Heart right ventricle (tissue), 16 donors: Measurements from ENCODE around the gene PRMT3. TPM values are rescaled to one million over a fixed set of nuclear protein-coding genes. Genes with fewer than 3 reads are reported as not detected.
"Not testable (repeated sequence)": the region's sequence is repeated elsewhere in the genome, so short reads cannot be mapped to it uniquely, and the experiment has no call there.

Experiments
- ATAC-seq, 8 donors: fragments of 200-7000 bp; cut with Tn5 transposase; one replicate each; pipeline ENCODE4 v1.9.1; 2020; ENCODE audit warnings: mild to moderate bottlenecking in 8 of 8, moderate library complexity in 8 of 8, moderate number of reproducible peaks in 1 of 8
- DNase-seq, 2 donors: peaks; one replicate each; pipeline ENCODE4 v3.0.0-alpha.2; 2020
- H3K27ac ChIP-seq, 10 donors: fragments of 200-600 bp; sonication (generic) in 2 of 10; one replicate each; pipeline versions ENCODE4 v1.5.0 to v1.8.0; 2020 to 2022; ENCODE audit warnings: mild to moderate bottlenecking in 3 of 10
- H3K27me3 ChIP-seq, 7 donors: fragments of 200-600 bp; one replicate each; pipeline ENCODE4 v1.8.0; 2021 to 2022; ENCODE audit warnings: mild to moderate bottlenecking in 2 of 7
- H3K36me3 ChIP-seq, 9 donors: fragments of 200-600 bp; sonication (generic) in 1 of 9; one replicate each; pipeline versions ENCODE4 v1.5.0 to v1.8.0; 2020 to 2022; ENCODE audit warnings: mild to moderate bottlenecking in 2 of 9
- H3K4me1 ChIP-seq, 9 donors: fragments of 200-600 bp; sonication (generic) in 1 of 9; one replicate each; pipeline versions ENCODE4 v1.5.0 to v1.8.0; 2020 to 2022; ENCODE audit warnings: mild to moderate bottlenecking in 4 of 9
- H3K4me3 ChIP-seq, 10 donors: fragments of 200-600 bp; sonication (generic) in 2 of 10; one replicate each; pipeline versions ENCODE4 v1.5.0 to v1.8.0; 2020 to 2022; ENCODE audit warnings: mild to moderate bottlenecking in 7 of 10, moderate library complexity in 2 of 10
- H3K9me3 ChIP-seq, 11 donors: fragments of 200-600 bp in 10 of 11; sonication (generic) in 2 of 11; one replicate each; pipeline versions ENCODE4 v1.5.0 to v1.8.0; 2013 to 2022; ENCODE audit warnings: mild to moderate bottlenecking in 2 of 11, control low read depth in 1 of 11, moderate library complexity in 1 of 11
- WGBS, 2 donors: extraction: QIAGEN DNeasy Blood & Tissue Kit; methylation state at CpG; one replicate each; pipeline ENCODE4 v1.1.7; 2013; ENCODE audit warnings: inconsistent platforms in 1 of 2; 5-methylcytosine and 5-hydroxymethylcytosine counted together
- intact Hi-C, 10 donors: fragments of 100-400 bp; cut with DNase I; formaldehyde crosslinking; loops; one replicate each; pipeline versions ENCODE4 v1.11.1 to v1.14.2; 2022
- polyA plus RNA-seq, 2 donors: library from polyadenylated mRNA; stranded (reverse); fragments of 200-250 nt; gene quantifications; one replicate each; pipeline ENCODE4 v1.2.3, GENCODE V29; 2013
- total RNA-seq, 10 donors: library from RNA; stranded (reverse); fragmentation: NEBNext Ultra II Directional in 3 of 10; extraction: Animal tissue kit (Norgen Biotek cat#: 25700) in 3 of 10; gene quantifications; one replicate each; pipeline versions ENCODE4 v1.2.1 to v1.2.4, GENCODE V29; 2021 to 2023
- TF ChIP-seq, protein P1 (sequence below), 9 donors: fragments of 200-600 bp; sonication (generic) in 2 of 9; IDR thresholded peaks; one replicate each; pipeline versions ENCODE4 v1.5.0 to v1.8.0; 2021 to 2022; ENCODE audit warnings: antibody characterized with exemption in 9 of 9, mild to moderate bottlenecking in 5 of 9, moderate library complexity in 1 of 9
- donor health status: Arrhythmogenic right ventricular cardiomyopathy.
- donor health status: ischemic (EF 13 %, LVEDD 7.1; RV severe dilation, severe dysfunction).
- donor health status: healthy with polysubstance abuse.
- donor health status: DM: no; HTN: yes; CAD: no.
- donor health status: DM: no; HTN: no; CAD: no.
- donor health status: ischemic (EF 25% LVEDD 6.9; RV normal size, moderate dysfunction).
- donor health status: ischemic (EF 25% LVEDD 5.7; RV mildly dilated, moderate dysfunction).
- donor health status: healthy.
- donor health status: DM: yes; HTN: yes; CAD: no.
- donor health status: Ischemic cardiomyopathy.
- donor health status: ischemic (EF 35%, LVEDD 5.7; RV mildly dilated, moderate dysfunction).
- donor health status: nonischemic (EF 11% LVEDD 7.7; RV severe dilation, severe dysfunction).
- donor health status: DM: yes; HTN: yes; CAD: no.
- donor health status: PGD.
- donor health status: ischemic (EF 29% LVEDD 5.4; RV normal size, mild dysfunction).
- donor health status: nonischemic (EF 23%, LVEDD 6.1; RV moderate dilation, normal function).

The PRMT3 gene
- total and polyA plus RNA-seq, 12 donors: 7.3 to 16.3 (median 11.5) TPM

DNA sequence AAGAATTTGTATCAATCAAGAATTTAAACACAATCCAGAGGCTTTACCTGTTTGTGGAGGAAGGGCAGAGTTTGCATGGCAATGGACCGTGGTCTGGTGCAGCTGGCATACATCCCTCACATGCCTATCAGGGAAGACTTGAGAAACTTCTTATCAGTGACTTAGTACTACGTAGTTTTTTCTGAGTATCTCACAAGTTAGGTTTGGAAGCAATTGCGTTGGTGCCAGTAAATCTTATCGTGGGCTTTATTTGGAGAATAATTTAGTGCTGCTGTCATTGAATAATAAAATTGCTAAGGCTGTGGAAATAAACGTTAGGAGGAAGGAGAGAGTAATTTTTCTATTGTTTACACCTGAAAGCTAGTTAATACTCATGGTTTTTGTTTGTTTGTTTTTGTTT, 72.3 kb downstream of the PRMT3 start:
- Histone ChIP-seq H3K4me1 (peaks cover 0 to 8% (median 0%) of the 10 kb centered on the region in 9 donors), H3K27ac (no peak overlapping the region), H3K36me3 (peaks cover 0 to 33% (median 0%) of the 10 kb centered on the region in 9 donors), H3K27me3 (no peaks in the 10 kb centered on the region), H3K9me3 (no peaks in the 10 kb centered on the region), H3K4me3 (no peak overlapping the region)
- TF ChIP-seq, protein P1, sequence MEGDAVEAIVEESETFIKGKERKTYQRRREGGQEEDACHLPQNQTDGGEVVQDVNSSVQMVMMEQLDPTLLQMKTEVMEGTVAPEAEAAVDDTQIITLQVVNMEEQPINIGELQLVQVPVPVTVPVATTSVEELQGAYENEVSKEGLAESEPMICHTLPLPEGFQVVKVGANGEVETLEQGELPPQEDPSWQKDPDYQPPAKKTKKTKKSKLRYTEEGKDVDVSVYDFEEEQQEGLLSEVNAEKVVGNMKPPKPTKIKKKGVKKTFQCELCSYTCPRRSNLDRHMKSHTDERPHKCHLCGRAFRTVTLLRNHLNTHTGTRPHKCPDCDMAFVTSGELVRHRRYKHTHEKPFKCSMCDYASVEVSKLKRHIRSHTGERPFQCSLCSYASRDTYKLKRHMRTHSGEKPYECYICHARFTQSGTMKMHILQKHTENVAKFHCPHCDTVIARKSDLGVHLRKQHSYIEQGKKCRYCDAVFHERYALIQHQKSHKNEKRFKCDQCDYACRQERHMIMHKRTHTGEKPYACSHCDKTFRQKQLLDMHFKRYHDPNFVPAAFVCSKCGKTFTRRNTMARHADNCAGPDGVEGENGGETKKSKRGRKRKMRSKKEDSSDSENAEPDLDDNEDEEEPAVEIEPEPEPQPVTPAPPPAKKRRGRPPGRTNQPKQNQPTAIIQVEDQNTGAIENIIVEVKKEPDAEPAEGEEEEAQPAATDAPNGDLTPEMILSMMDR (IDR thresholded peaks at IDR 0.05): no peak
- 27 to 34% methylated on average over 5 of the region's 5 CpGs for WGBS, 2 donors
- DNase-seq (no peak), ATAC-seq (peak in 1 of 8 donors; percentile 39)
- intact Hi-C loops: no loop called here

DNA sequence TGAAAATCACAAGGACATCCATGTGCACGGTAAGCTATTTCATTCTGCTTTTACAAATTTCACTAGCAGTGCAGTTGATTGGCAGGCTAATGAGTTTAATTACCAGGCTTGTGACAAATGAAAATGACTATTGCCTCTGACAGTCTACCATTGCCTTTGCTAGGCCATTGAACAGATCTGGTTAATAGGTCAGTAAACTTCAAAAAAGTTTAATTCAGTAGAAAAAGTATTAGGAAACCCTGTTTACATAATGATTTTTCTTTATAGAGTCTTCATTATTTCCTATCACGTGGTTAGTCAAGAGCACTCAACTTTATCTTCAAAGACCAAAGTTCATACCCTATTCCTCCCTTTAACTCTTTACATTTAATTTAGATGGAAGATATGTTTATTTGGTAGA, 77.0 kb downstream of the PRMT3 start:
- ATAC-seq (no peak), DNase-seq (no peak)
- Histone ChIP-seq H3K4me3 (no peak overlapping the region), H3K9me3 (no peaks in the 10 kb centered on the region), H3K27me3 (no peaks in the 10 kb centered on the region), H3K27ac (no peak overlapping the region), H3K36me3 (peaks cover 0 to 52% (median 0%) of the 10 kb centered on the region in 9 donors), H3K4me1 (peaks cover 0 to 6% (median 0%) of the 10 kb centered on the region in 9 donors)
- intact Hi-C loops: no loop called here
- TF ChIP-seq, protein P1 (IDR thresholded peaks at IDR 0.05): no peak
- 78 to 85% methylated on average over 2 of the region's 2 CpGs for WGBS, 2 donors

DNA sequence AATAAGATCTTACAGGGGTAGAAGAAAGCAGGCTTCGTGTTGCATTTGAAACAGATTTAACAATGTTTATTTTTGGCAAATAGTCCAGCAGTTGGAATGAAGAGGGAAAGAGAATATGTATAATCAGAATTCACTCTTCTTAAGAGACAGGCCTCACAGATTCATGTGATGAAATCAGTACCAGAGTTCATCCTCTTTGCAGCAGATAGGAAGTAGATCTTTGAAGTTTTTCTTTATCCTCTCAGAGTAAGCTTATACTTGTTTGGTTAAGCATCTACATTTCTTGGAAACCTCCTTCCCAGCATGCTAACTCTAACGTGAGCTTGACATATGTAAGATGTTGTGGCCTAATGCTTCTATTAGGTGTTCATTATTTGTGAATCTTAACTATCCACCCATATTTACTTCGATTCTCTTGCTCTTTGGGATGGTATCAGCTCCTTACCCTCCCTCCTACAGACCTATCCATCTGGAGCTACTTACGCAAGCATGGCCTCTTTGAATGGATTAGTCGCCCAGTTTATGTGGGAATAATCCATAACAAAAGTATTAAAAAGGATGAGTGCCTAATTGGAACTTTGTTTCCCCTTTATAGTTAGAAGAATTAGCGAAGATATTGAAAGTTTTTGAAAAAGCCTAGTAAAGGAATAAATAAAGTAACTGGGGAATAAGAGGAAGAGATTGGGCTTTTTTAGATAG, 80.1 kb downstream of the PRMT3 start:
- WGBS, 2 donors: 87 to 90% methylated on average over 6 of the region's 6 CpGs
- Histone ChIP-seq H3K36me3 (peaks cover 0 to 50% (median 8%) of the 10 kb centered on the region in 9 donors), H3K27me3 (no peaks in the 10 kb centered on the region), H3K27ac (no peak overlapping the region), H3K9me3 (peaks cover 0 to 11% (median 0%) of the 10 kb centered on the region in 11 donors), H3K4me3 (no peak overlapping the region), H3K4me1 (no peaks in the 10 kb centered on the region)
- ATAC-seq (no peak), DNase-seq (no peak)
- TF ChIP-seq, protein P1 (IDR thresholded peaks at IDR 0.05): no peak
- intact Hi-C loops: loop anchor here in 1 of 10 donors (5.0 kb wide), 1 partner anchor 1935 kb away; no protein-coding TSS in a partner anchor

DNA sequence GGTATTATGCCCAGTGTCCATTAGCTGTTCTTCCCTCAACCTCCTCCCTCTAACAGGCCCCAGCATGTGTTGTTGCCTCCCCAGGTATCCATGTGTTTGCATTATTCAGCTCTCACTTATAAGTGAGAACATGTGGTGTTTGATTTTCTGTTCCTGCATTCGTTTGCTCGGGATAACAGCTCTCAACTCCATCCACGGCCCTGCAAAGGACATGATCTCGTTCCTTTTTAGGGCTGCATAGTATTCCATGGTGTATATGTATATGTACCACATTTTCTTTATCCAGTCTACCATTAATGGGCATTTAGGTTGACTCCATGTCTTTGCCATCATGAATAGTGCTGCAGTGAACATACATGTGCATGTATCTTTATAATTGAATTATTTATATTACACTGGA, 82.8 kb downstream of the PRMT3 start:
- Histone ChIP-seq H3K27me3 (no peaks in the 10 kb centered on the region), H3K4me1 (peaks cover 0 to 17% (median 14%) of the 10 kb centered on the region in 9 donors), H3K36me3 (peaks cover 0 to 25% (median 5%) of the 10 kb centered on the region in 9 donors), H3K9me3 (peaks cover 0 to 11% (median 0%) of the 10 kb centered on the region in 11 donors), H3K27ac (no peak overlapping the region), H3K4me3 (no peak overlapping the region)
- ATAC-seq (no peak), DNase-seq (no peak)
- intact Hi-C loops: no loop called here
- 95 to 98% methylated on average over 4 of the region's 4 CpGs for WGBS, 2 donors
- TF ChIP-seq, protein P1 (IDR thresholded peaks at IDR 0.05): no peak

DNA sequence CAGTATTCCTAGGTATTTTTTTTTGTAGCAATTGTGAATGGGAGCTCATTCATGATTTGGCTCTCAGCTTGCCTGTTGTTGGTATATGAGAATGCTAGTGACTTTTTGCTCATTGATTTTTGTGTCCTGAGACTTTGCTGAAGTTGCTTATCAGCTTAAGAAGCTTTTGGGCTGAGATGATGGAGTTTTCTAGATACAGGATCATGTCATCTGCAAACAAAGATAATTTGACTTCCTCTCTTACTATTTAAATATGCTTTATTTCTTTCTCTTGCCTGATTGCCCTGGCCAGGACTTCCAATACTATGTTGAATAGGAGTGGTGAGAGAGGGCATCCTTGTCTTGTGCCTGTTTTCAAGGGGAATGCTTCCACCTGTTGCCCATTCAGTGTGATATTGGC, 84.4 kb downstream of the PRMT3 start:
- ATAC-seq, intact Hi-C loops: not testable (repeated sequence)
- H3K9me3 ChIP-seq: peaks cover 0 to 11% (median 0%) of the 10 kb centered on the region in 11 donors

More for the DNA sequence above, 84.4 kb downstream of the PRMT3 start:
- Histone ChIP-seq H3K36me3 (peaks cover 0 to 14% (median 5%) of the 10 kb centered on the region in 9 donors), H3K4me1 (peaks cover 0 to 23% (median 15%) of the 10 kb centered on the region in 9 donors)
- H3K27ac ChIP-seq, H3K4me3 ChIP-seq, H3K27me3 ChIP-seq, DNase-seq: not testable (repeated sequence)
